ENCODE measurements around the gene HSPD1.
"Not testable (repeated sequence)": the region's sequence is repeated elsewhere in the genome, so short reads cannot be mapped to it uniquely, and the experiment has no call there.

HSPD1 gene

GRCh38 chr2:197486175-197486574 lies 13.5 kb downstream of the HSPD1 start:
- TF ChIP-seq, protein P1, sequence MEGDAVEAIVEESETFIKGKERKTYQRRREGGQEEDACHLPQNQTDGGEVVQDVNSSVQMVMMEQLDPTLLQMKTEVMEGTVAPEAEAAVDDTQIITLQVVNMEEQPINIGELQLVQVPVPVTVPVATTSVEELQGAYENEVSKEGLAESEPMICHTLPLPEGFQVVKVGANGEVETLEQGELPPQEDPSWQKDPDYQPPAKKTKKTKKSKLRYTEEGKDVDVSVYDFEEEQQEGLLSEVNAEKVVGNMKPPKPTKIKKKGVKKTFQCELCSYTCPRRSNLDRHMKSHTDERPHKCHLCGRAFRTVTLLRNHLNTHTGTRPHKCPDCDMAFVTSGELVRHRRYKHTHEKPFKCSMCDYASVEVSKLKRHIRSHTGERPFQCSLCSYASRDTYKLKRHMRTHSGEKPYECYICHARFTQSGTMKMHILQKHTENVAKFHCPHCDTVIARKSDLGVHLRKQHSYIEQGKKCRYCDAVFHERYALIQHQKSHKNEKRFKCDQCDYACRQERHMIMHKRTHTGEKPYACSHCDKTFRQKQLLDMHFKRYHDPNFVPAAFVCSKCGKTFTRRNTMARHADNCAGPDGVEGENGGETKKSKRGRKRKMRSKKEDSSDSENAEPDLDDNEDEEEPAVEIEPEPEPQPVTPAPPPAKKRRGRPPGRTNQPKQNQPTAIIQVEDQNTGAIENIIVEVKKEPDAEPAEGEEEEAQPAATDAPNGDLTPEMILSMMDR (conservative IDR thresholded peaks at IDR 0.05; ENCODE audit: control insufficient read depth, insufficient read depth, low read depth, low read length), result no peak
- DNase-seq (ENCODE audit: low read depth), result no peak
- no peak overlapping the region for H3K4me3 ChIP-seq (ENCODE audit: control insufficient read depth, low read depth, low read length)

GRCh38 chr2:197484248-197484647 lies 15.4 kb downstream of the HSPD1 start:
- not testable (repeated sequence) for DNase-seq (ENCODE audit: low read depth)

DNA sequence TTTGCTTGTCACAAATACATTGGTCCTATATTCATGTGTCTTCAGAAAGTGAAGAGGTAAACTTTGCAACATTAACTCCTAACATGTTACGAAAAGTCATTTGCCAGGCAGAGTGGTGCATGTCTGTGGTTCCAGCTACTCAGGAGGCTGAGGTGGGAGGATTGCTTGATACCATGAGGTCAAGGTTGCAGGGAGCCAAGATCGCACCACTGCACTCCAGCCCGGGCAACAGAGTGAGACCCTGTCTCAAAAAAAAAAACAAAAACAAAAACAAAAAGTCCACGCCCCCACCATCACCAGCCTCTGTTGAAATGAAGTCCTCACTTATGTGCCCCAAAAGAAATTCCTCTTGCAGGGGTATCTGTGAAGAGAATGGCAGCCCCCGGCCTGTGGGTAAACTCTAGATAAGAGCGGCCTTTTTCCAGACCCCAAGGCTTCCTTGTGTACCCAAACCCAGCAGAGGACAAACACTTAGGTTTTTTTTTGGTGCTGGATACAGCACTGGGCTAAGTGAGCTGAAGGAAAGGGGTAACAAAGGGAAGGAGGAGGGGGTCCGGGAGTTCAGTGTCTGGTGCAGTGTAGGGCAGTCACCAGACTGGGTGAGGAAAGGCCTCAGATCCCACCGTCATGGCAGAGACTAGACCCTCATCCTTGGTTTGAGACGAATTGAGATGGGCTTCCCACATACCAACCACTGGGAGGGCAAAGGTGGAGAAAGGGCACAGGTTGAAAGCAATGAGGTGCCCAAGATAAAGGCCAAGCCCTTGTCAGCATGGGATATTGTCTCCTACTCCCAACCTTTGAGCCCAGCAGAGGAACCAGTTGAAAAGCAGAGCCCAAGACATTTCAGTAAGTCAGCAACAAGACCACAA lies 19.2 kb downstream of the HSPD1 start:
- DNase-seq (ENCODE audit: low read depth), result no peak
- no peak overlapping the region for H3K4me3 ChIP-seq (ENCODE audit: control insufficient read depth, low read depth, low read length)
- TF ChIP-seq, protein P1 (conservative IDR thresholded peaks at IDR 0.05; ENCODE audit: control insufficient read depth, insufficient read depth, low read depth, low read length), result no peak

More at GRCh38 chr2:197484248-197484647, 15.4 kb downstream of the HSPD1 start:
- H3K4me3 ChIP-seq (ENCODE audit: control insufficient read depth, low read depth, low read length), result not testable (repeated sequence)

GRCh38 chr2:197477797-197478196 lies 21.8 kb downstream of the HSPD1 start:
- no peak overlapping the region for H3K4me3 ChIP-seq (ENCODE audit: control insufficient read depth, low read depth, low read length)
- TF ChIP-seq, protein P1 (conservative IDR thresholded peaks at IDR 0.05; ENCODE audit: control insufficient read depth, insufficient read depth, low read depth, low read length), result no peak
- no peak for DNase-seq (ENCODE audit: low read depth)

GRCh38 chr2:197472166-197472565 lies 27.5 kb downstream of the HSPD1 start:
- no peak overlapping the region for H3K4me3 ChIP-seq (ENCODE audit: control insufficient read depth, low read depth, low read length)
- no peak for DNase-seq (ENCODE audit: low read depth)
- TF ChIP-seq, protein P1 (conservative IDR thresholded peaks at IDR 0.05; ENCODE audit: control insufficient read depth, insufficient read depth, low read depth, low read length), result no peak

- TF ChIP-seq, protein P1 (conservative IDR thresholded peaks at IDR 0.05; ENCODE audit: control insufficient read depth, insufficient read depth, low read depth, low read length), result no peak
- no peak overlapping the region for H3K4me3 ChIP-seq (ENCODE audit: control insufficient read depth, low read depth, low read length)
- DNase-seq (ENCODE audit: low read depth), result peak; percentile 16
These were observed 35.5 kb downstream of the HSPD1 start for GRCh38 chr2:197464175-197464574.

DNA sequence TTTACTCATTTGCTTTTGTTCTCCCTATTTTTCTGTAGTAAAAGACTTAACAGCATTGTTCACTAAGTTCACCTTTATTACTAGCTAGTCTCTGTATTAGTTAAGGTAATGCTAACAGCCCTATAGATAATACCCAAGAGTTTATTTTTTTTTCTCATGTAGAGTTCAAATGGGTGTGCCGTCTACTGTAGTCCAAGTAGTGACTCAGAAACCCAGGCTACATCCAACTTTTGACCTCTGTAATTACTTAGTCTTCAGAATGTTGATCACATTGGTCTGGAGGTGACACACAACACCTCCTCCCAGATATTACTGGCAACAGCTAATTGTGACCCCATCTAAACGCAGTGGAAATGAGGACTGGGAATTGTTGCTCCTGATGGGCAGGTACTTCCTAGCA lies 38.6 kb downstream of the HSPD1 start:
- TF ChIP-seq, protein P1 (conservative IDR thresholded peaks at IDR 0.05; ENCODE audit: control insufficient read depth, insufficient read depth, low read depth, low read length), result no peak
- H3K4me3 ChIP-seq (ENCODE audit: control insufficient read depth, low read depth, low read length), result no peak overlapping the region
- peak; percentile 64 for DNase-seq (ENCODE audit: low read depth)
